Measurements from ENCODE around the gene ALDH3B2.
"Not testable (repeated sequence)": the region's sequence is repeated elsewhere in the genome, so short reads cannot be mapped to it uniquely, and the experiment has no call there.

Gene ALDH3B2

DNA sequence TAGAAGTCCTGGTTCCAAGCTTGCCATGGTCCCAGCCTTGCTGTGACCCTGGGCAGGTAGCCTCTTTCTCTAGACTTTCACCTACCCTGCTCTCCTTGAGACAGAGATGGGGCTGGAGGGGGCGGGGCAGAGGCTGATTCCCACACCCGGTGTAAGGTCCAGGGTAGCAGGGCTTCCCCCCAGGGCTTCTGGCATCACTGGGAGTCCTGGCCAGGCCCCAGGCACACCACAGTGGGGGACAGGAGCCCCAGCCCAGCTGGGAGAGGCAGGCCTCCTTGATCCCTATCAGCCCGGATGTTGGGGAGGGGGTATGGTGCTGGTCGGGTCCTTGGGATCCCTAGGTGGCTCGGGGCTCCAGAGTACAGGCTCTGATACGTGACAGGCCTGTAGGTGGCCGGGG is 43.0 kb downstream of the ALDH3B2 start:
- no peak for DNase-seq (ENCODE audit: low read depth in 2 of 2, low spot score in 1 of 2)

DNA sequence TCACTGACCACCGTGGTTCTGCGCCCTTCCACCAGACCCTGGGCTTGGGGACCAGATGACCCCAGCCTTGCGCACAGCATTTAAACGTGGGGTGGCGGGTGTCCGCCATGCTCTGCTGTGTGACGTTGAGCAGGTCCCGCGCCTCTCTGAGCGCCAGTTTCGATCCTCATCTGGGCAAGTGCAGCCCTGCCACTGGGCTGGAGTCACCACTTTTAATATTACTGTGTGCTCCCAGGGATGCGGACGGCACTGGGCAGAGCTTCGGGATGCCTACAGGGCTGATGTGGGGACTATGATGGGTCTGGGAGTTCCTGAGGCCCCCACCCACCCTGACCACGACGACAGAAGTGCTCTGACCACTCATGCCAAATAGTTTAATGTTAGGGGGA is 43.5 kb downstream of the ALDH3B2 start:
- no peak for DNase-seq (ENCODE audit: low read depth in 2 of 2, low spot score in 1 of 2)

DNA sequence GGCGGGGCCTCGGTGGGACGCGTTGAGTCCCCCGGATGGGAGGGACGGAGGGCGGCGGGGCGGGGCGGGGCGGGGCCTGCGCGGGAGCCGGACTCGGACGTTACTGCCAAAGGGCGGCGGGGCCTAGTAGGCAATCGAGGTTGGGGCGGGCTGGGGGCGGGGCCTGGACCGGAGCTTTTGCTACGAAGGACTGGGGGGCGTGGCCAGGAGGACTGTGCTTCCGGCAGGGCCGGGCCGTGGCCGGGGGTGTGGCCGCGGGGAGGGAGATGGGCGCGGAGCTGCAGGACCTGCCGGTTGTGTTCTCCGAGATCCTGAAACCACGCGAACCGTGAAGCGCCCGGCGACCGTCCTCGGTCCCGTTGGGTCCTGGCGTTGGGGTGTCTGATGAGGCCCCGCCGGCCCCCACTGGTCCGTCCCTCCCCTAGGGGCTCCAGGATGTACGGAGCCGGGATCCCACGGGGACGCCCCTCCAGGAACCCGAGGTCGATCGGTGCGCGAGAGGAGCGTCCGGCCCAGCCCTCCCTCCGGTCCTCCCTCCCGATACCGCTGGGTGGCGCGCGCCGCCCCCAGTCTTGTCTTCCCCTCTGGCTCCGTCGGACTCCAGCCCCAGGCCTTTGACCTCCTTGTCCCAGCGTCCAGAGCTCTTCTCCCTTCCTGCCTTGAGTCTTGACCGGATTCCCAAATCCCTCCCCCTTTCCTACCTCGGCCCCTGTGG is 44.0 kb downstream of the ALDH3B2 start:
- peak; percentile 94 for DNase-seq (ENCODE audit: low read depth in 2 of 2, low spot score in 1 of 2)

DNA sequence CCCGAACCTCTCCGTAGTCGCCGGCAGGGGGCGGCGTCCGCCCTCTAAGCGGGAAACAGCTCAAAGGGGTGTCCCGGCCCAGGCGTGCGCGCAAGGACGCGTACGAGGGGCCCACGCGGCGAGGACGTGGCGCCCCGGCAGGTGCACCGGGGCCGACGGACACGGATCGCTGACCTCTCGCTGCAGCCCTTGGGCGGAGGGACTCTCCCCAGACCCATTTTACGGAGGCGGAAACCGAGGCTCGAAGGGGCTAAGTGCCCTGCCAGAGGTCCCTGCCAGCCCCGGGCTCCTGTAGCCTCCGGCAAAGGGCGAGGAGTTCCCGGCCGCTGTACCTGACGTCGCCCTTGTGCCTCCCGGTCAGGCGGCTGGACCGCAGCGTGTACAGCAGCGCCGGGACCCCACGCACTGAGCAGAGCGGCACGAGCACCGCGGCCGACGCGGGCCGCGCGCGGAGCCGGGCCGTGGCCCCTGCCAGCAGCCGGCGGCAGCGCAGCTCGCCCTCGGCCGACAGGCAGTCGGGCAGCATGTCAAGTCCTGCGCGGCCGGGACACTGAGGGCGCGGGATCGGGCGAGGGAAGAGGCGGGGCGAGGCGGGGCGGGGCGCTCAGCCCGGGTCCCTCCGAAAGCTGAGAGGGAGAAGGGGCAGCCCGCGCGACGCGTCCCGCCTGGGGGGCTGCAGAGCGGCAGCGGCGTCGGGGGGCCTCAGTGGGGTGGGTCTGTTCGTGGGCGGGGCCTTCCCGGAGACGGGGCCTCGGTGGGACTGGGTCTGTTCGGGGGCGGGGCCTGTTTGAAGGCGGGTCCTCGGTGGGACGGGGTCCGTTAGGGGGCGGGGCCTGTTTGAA is 44.8 kb downstream of the ALDH3B2 start, which contains the start of gene NUDT8:
Gene NUDT8 (minus strand): TSS at position 552 of the 842 bp plus-strand sequence. CDS start 26 bp downstream, at position 526.
- peak; percentile 77 to 78 for DNase-seq (ENCODE audit: low read depth in 2 of 2, low spot score in 1 of 2)

DNA sequence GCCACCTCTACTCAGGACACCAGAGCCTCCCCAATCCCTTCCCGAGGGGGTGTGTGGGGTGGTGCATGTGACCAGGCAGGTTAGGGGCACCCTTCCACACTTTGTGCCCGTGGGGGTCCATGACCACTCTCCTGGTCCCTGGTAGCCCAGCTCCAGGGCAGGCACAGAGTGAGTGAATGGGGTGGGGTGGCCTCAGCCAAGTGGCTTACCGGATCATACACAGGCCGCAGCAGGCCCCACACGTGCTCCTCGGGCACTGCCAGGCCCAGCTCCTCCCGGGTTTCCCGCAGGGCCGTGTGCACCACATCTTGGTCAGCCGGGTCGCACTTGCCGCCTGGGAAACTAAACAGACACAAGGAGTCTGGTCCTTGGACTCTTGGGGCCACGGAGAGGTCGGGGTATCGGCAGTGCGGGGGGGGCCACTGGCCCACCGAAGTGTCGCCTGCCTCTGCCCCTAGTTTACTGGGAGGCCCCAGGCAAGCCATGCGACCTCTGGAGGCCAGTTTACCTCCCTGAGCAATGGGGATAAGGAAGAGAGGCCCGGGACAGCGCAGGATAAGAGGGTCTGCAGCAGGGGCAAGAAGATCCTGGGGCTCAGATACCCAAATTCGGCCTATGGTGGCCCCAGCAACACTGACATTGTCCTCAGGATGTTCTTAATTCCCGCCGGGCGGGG is 45.6 kb downstream of the ALDH3B2 start:
- no peak for DNase-seq (ENCODE audit: low read depth in 2 of 2, low spot score in 1 of 2)

DNA sequence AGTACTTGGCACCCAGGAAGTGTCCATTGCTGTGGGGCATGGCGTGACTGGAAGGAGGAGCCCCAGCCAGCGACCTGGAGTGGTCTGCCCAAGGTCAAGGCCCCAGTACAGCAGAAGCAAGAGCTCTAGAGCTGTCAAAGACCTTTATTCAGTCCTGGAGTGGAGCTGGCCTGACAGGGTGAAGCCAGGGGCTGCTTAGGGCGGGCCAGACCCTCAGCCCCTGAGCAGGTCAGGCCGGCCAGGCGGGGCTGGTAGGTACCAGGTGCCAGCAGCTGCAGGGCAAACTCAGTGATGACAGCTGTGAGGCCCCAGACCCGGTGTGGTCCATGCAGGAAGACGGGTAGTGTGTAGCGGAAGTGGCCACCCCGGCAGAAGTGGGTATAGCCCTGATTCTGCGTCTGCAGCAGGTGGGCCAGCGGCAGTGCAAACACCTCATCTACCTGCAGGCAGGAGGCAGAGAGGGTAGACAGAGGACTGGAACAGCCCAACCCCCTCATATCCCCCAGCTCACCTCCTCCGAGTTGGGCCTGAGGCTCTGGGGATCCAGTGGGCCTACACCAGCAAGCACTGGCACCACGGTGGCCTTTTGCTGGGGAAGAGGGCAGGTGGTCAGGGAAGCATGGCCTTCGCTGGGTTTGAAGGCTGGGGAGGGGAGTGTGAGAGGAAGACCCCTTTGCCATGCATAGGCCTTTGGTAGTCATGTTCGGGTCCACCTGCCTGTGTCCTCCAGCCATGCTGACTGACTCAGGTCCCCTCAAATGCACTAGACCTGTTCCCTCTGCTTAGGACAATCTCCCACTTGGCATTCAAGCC is 46.4 kb downstream of the ALDH3B2 start:
- DNase-seq (ENCODE audit: low read depth in 2 of 2, low spot score in 1 of 2) = no peak

DNA sequence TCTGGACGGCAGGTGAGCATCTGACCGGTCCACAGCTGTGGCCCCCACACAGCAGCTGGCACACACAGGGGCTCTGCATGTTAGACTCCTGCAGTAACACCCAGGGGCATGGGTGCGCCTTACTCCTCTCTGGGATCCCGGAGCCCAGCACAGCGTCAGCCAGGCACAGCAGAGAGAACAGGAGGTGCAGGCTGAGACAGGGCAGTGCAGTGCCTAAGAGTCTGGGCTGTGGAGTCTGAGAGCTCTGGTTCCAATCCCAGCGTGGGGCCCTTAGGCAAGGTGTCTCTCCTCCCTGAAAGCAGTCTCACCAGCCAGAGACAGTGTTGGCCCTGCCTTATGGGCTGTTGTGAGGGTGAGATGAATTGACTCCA is 47.0 kb downstream of the ALDH3B2 start:
- no peak for DNase-seq (ENCODE audit: low read depth in 2 of 2, low spot score in 1 of 2)

DNA sequence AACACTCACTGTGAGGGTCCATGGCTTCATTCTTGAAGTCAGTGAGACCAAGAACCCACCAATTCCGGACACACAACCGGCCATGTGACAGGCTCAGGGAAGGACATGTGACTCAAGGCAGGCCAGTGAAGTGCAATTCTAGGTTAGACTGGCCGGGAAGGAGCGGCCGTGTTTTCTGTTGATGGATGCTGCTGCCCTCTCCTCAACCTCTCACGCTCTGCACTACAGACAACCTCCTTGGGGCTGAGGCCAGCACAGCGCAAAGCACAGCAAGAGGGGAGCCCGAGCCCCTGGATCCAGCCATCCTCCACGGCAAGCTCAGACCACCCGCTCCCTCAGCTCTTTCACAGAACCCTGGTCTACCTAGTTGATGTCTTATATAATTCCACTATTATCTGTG is 47.5 kb downstream of the ALDH3B2 start:
- DNase-seq (ENCODE audit: low read depth in 2 of 2, low spot score in 1 of 2) = no peak

DNA sequence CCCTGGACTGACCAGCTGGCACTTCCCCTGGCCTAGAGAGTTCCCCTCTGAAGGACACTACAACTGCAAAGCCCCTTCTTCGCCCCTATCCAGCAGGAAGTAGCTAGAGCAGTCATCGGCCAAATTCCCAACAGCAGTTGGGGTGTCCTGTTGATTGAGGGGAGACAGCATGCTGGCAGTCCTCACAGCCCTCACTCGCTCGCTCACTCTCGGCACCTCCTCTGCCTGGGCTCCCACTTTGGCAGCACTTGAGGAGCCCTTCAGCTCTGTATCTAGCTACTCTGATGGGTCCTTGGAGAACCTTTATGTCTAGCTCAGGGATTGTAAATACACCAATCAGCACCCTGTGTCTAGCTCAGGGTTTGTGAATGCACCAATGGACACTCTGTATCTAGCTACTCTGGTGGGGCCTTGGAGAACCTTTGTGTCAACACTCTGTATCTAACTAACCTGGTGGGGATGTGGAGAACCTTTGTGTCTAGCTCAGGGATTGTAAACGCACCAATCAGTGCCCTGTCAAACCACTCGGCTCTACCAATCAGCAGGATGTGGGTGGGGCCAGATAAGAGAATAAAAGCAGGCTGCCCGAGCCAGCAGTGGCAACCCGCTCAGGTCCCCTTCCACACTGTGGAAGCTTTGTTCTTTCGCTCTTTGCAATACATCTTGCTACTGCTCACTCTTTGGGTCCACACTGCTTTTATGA is 48.1 kb downstream of the ALDH3B2 start:
- not testable (repeated sequence) for DNase-seq (ENCODE audit: low read depth in 2 of 2, low spot score in 1 of 2)

DNA sequence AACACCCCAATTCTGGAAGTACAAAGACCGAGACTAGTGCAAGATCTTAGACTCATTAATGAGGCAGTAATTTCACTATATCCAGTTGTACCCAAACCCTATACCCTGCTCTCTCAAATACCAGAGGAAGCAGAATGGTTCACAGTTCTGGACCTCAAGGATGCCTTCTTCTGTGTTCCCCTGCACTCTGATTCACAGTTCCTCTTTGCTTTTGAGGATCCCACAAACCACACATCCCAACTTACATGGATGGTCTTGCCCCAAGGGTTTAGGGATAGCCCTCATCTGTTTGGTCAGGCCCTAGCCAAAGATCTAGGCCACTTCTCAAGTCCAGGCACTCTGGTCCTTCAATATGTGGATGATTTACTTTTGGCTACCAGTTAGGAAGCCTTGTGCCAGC is 50.6 kb downstream of the ALDH3B2 start:
- DNase-seq (ENCODE audit: low read depth in 2 of 2, low spot score in 1 of 2) = not testable (repeated sequence)

DNA sequence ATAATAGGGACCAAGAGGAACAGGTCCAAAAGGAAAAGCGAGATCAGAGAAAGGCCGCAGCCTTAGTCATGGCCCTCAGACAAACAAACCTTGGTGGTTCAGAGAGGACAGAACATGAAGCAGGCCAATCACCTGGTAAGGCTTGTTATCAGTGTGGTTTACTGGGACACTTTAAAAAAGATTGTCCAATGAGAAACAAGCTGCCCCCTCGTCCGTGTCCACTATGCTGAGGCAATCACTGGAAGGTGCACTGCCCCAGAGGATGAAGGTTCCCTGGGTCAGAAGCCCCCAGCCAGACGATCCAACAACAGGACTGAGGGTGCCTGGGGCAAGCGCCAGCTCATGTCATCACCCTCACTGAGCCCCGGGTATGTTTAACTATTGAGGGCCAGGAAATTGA is 51.5 kb downstream of the ALDH3B2 start:
- DNase-seq (ENCODE audit: low read depth in 2 of 2, low spot score in 1 of 2) = not testable (repeated sequence)

DNA sequence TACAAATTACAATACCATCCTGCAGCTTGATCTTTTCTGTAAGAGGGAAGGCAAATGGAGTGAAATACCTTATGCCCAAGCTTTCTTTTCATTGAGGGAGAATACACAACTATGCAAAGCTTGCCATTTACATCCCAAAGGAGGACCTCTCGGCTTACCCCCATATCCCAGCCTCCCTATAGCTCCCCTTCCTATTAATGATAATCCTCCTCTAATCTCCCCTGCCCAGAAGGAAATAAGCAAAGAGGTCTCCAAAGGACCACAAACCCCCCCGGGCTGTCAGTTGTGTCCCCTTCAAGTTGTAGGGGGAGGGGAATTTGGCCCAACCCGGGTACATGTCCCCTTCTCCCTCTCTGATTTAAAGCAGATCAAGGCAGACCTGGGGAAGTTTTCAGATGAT is 52.5 kb downstream of the ALDH3B2 start:
- not testable (repeated sequence) for DNase-seq (ENCODE audit: low read depth in 2 of 2, low spot score in 1 of 2)

DNA sequence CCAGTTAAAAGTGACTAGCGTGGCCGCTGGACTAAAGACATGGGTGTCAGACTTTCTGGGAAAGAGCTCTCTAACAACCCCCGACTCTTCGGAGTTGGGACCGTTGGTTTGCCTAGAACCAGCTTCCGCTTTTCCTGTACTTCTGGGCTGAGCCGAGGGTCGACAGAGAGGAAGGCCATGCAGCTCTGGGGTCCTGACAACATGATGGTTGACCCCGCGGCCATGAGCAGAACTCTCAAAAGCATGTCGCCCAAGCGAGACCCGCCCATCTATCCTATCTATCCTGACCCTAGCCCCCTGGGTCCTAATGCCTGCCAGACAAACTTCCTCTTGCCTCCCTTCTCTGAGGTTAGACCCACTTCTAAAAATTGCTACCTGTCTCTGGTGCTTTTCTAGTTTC is 53.8 kb downstream of the ALDH3B2 start:
- DNase-seq (ENCODE audit: low read depth in 2 of 2, low spot score in 1 of 2) = not testable (repeated sequence)

DNA sequence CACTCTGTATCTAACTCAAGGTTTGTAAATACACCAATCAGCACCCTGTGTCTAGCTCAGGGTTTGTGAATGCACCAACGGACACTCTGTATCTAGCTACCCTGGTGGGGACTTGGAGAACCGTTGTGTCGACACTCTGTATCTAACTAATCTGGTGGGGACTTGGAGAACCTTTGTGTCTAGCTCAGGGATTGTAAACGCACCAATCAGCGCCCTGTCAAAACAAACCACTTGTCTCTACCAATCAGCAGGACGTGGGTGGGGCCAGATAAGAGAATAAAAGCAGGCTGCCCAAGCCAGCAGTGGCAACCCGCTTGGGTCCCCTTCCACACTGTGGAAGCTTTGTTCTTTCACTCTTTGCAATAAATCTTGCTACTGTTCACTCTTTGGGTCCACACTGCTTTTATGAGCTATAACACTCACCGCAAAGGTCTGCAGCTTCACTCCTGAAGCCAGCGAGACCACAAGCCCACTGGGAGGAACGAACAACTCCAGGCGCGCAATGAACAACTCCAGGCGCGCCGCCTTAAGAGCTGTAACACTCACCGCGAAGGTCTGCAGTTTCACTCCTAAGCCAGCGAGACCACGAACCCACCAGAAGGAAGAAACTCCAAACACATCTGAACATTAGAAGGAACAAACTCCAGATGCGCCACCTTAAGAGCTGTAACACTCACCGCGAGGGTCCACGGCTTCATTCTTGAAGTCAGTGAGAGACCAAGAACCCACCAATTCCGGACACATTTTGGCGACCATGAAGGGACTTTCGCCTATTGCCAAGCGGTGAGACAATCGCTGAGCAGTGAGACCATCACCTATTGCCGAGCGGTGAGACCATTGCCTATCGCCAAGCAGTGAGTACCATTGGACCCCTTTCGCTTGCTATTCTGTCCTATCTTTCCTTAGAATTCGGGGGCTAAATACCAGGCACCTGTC is 54.5 kb downstream of the ALDH3B2 start:
- DNase-seq (ENCODE audit: low read depth in 2 of 2, low spot score in 1 of 2) = not testable (repeated sequence)

DNA sequence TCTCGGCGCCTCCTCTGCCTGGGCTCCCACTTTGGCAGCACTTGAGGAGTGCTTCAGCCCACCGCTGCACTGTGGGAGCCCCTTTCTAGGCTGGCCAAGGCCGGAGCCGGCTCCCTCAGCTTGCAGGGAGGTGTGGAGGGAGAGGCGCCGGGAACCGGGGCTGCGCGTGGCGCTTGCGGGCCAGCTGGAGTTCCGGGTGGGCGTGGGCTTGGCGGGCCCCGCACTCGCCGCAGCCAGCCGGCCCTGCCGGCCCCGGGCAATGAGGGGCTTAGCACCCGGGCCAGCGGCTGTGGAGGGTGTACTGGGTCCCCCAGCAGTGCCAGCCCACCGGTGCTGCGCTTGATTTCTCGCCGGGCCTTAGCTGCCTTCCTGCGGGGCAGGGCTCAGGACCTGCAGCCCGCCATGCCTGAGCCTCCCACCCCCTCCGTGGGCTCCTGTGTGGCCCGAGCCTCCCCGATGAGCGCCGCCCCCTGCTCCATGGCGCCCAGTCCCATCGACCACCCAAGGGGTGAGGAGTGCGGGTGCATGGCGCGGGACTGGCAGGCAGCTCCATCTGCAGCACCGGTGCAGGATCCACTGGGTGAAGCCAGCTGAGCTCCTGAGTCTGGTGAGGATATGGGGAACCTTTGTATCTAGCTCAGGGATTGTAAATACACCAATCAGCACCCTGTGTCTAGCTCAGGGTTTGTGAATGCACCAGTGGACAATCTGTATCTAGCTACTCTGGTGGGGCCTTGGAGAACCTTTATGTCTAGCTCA is 55.3 kb downstream of the ALDH3B2 start:
- not testable (repeated sequence) for DNase-seq (ENCODE audit: low read depth in 2 of 2, low spot score in 1 of 2)

DNA sequence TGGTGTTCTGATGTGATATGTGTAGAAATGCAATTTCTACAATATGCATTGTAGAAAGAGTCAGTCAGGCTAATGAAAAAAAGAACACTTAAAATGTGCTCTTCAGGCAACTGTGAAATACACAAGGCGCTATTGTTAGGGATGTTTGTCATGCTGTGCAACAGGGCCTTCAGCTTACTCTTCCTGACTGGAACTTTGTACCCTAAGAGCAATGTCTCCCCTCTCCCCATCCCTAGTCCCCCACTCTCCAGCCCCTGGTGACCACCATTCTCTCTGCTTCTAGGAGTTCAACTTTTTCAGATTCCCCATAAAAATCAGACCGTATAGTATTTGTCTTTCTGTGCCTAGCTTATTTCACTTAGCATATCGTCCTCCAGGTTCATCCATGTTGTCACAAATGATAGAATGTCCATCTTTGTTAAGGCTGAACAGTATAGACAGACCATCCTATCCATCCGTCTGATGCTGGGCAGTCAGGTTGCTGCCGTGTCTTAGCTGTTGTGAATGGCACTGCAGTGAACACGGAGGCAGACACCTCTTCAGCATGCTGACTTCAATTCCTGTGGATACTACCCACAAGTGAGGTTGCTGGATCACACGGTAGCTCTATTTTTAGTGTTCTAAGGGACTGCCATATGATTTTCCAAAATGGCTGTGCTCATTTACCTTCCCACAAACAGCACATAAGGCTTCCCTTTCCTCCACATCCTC is 57.0 kb downstream of the ALDH3B2 start:
- DNase-seq (ENCODE audit: low read depth in 2 of 2, low spot score in 1 of 2) = no peak

DNA sequence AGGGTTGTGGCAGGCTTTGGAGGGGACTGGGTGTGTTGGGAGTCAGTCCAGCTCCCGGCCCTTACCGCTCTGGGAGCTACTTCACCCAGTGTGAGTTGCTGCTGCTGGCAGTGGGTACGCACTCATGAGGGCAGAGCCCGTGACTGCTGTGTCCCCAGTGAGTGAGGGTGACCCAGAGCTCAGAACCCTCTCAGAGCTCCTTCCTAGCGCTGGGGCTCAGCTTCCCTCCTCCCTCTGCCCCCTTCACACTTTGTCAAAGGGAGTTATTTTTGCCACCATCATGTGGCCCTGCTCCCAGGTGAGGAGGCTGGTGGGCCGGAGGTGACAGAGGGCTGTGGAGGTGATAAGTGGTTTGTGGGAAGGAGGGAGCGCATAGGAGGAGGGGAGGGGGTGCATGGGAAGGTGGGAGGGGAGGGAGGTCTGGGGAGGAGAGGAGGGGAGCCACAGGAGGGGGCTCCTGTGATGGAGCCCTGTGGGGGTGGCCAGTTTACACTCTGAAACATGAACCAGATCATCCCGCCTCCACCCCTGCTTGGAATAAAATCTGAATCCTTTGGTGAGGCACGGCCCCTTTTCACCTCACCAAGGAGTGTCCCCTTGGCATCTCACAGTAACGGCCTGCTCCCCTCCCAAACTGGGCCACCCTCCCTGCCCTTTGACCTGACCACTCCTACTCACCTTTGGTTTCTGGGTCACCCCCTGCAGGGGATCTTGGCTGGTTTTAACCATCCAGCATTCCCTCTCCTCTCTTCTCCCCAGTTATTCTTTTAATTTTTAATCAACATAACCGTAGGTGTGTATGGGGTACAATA is 57.8 kb downstream of the ALDH3B2 start:
- no peak for DNase-seq (ENCODE audit: low read depth in 2 of 2, low spot score in 1 of 2)

Measured in stimulated activated CD8-positive, alpha-beta memory T cell treated with anti-CD3 and anti-CD28 coated beads, Interleukin-4, amount 100 ng/mL, for 4 hours (primary cell).